GM19023 (cell line): Measurements from ENCODE around the gene BEND6.
"Not testable (repeated sequence)": the region's sequence is repeated elsewhere in the genome, so short reads cannot be mapped to it uniquely, and the experiment has no call there.

ENCODE experiments used
- ATAC-seq: cut with Tn5 transposase; IDR thresholded peaks from one replicate; pipeline ENCODE4 v1.9.1; 2021; ENCODE audit warnings: mild to moderate bottlenecking, moderate library complexity; ENCODE audit not compliant: unreplicated experiment

The BEND6 gene

GRCh38 chr6:57026001-57026400 is 71.1 kb downstream of the BEND6 start:
- no peak for ATAC-seq

DNA sequence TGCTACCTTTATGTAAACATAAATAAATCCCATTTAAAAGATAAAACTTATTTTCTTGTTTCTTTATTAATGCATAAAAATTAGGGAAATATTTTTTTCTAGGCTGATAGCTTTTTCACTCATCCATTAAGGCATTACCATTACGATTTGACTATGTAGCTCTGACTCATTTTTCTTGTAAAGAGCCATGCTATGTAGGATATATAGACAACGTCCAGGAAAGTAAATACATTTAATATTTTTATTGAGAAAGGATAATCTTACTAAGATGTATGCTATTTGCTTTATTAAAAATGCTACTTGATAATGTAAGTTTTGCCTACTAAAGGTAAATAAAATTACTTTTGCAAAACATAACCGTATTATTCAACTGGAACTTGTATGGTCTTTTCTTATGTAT is 72.4 kb downstream of the BEND6 start:
- no peak for ATAC-seq

- ATAC-seq, result no peak
These were observed 74.3 kb downstream of the BEND6 start for GRCh38 chr6:57029213-57029612.

GRCh38 chr6:57033228-57033627 is 78.3 kb downstream of the BEND6 start:
- ATAC-seq, result no peak

DNA sequence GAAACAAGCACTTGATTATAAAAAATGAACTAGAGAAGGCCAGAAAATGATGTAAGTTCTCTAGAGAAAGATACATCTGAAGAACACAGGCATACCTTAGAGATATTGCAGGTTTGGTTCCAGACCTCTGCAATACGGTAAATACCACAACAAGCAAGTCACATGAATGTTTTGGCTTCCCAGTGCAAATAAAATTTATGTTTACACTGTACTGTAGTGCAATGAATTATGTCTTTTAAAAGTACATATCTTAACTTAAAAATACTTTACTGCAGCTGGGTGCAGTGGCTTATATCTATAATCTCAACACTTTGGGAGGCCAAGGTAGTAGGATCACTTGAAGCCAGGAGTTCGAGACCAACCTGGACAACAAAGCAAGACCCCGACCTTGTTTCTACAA is 80.6 kb downstream of the BEND6 start:
- ATAC-seq, result no peak

DNA sequence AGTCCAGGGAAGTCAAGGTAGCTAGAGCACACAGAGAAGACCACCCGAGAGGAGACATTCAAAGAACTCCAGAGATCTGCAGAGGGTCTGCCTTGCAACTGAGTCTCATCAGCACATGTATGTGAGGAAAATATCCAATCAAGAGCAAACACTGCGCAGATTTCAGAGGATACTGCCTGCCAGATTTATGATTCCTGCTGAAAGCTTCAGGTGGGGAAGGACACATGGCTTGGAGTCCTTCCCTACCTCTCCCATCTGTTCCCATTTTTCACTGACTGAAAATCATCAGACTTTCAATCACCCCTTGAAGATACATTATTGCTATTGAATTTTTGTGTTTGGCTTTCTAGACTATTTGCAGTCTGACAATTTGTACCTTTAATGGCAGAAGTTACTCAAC is 84.0 kb downstream of the BEND6 start:
- ATAC-seq, result no peak

- no peak for ATAC-seq
These were observed 85.1 kb downstream of the BEND6 start for GRCh38 chr6:57040011-57040410.

DNA sequence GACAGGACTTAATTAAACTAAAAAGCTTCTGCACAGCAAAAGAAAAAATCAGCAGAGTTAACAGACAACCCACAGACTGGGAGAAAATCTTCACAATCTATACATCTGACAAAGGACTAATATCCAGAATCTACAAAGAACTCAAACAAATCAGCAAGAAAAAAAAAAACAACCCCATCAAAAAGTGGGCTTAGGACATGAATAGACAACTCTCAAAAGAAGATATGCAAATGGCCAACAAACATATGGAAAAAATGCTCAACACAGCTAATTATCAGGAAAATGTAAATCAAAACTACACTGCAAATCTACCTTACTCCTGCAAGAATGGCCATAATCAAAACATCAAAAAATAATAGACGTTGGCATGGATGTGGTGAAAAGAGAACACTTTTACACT is 89.2 kb downstream of the BEND6 start:
- ATAC-seq, result not testable (repeated sequence)

DNA sequence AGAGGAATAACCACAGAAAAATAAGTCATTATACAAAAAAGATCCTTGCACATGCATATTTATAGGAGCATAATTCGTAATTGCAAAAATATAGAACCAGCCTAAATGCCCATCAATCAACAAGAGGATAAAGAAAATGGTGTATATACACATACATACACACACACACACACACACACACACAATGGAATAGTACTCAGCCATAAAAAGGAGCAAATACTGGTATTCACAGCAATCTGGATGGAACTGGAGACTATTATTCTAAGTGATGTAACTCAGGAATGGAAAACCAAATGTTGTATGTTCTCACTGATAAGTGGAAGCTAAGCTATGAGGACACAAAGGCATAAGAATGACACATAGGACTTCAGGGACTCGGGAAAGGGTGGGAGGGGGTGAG is 89.7 kb downstream of the BEND6 start:
- no peak for ATAC-seq

DNA sequence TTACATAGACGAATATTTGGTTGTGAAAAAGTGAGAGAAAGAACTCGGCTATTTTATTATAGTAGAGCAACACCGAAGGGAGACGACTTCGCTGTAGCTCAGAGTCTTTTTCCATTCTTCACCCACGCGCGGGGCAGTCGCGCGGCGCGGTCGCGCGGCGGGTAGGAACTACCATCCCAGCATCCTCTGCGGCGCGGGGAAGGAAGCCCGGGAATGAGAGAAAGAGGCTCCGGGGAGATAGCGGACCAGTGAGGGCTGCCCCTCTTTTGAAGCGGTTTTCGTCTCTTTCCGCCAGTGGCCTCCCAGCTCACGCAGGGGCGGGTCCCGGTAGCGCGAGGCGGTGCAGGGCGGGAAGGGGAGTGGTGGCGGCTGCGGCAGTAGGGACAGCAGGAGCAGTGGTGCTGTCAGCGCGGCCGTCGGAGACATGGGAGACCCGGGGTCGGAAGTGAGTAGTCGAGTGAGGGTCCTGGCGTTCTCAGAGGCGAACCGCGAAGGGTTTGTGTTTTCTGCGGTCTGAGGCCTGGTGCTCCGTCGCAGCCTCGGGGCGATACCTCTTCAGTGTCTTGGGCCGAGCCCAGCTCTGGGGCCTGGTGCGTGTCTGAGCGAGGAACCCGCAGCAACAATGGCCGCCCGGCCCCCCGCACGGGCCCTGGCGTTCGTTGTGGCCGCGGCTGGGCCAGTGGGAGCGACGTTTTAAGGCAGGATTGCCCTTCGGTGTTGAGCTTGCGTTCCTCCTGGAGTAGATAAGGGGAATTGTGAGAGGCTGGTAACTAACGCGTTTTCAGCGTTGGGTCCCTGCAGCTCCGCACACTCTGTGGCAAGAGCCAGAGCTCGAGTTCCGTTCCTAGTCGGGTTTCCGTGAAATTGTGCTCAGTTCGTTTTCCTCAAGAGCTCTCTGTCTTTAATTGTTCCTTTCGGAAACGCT is 91.7 kb downstream of the BEND6 start, which contains the start of gene KIAA1586:
Gene KIAA1586 (plus strand): TSS at position 362 of the 925 bp plus-strand sequence. CDS start 63 bp downstream, at position 425.
- peak; percentile 97 for ATAC-seq

GRCh38 chr6:57047257-57047585 is 92.3 kb downstream of the BEND6 start:
- ATAC-seq, result peak; percentile 27

DNA sequence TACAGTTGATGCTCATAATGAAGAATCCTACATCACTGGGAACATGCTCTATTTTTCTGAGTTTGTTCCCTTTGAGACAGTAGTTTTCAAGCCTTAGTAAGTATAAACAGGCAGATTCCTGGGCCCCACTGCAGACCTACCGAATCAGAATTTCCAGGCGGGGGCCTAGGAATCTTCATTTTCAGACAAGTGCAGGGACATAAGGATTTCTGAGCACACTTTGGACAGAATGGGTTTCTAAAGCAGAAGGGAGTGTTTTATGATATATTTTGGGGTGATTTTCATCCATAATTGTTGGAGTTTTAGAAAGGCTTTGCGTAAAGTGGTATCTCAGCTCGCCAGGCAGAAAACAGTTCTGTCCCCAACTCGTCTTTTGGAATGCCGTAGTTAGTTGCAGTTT is 93.0 kb downstream of the BEND6 start:
- not testable (repeated sequence) for ATAC-seq

DNA sequence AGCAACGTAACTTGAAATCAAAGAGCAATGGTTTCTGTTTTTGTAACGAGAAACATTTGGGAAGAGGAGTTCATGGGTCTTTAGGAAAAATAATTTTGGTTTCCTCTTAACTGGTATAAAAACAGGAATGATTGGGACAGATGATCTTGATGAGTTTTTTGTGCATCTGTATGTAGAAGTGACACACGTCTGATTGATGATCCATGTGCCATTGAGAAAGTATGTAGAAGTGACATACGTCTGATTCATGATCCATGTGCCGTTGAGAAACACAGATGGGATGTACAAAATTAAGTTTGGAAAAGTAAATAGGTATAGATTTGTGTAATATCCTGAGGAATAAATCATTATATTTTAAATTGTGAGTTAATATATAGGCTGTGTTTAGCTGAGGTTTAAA is 93.7 kb downstream of the BEND6 start:
- ATAC-seq, result no peak

- ATAC-seq, result no peak
These were observed 108.9 kb downstream of the BEND6 start for GRCh38 chr6:57063847-57064246.

GRCh38 chr6:57064809-57065208 is 109.9 kb downstream of the BEND6 start:
- ATAC-seq, result no peak

DNA sequence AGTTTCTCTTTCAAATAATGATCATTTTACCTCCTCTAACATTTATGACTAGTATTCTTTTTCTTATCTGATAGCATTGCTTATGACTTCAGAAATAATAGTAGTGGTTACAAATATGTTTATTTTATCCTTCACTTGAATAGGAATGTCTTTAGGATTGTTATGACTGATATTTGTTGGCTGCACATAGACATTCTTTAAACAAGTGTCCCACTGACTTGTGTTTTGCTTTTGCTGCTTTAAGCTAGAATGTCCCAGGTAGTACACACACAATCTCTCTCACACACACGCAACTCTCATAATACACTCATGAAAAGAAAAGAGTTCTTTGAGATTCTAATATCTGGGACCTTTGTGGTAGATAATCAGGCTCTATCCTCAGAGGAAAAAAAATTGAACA is 113.2 kb downstream of the BEND6 start:
- ATAC-seq, result no peak

GRCh38 chr6:57069228-57069627 is 114.3 kb downstream of the BEND6 start:
- no peak for ATAC-seq

DNA sequence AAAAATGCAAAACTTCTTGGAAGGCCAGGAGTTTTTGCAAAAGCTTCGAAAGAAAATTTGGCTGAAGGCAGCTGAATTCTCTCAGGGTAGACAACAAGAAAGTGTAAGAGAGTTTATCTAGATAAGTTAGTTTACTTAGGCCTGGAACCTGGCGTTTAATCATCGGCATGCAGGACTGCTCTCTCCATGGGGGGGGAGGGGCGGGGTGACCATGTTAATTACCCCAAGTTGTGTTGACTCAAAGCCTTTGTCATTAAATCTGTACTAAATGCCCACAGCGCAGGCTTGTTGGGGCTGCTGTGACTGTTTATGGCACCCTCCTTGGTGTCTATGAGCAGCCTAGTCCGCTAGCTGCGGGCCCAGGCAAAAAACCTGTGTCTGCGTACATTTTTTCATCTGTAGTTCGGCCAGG is 115.0 kb downstream of the BEND6 start:
- no peak for ATAC-seq

GRCh38 chr6:57072108-57072507 is 117.2 kb downstream of the BEND6 start:
- no peak for ATAC-seq

GRCh38 chr6:57074383-57074782 is 119.5 kb downstream of the BEND6 start:
- ATAC-seq, result no peak

GRCh38 chr6:57075092-57075491 is 120.2 kb downstream of the BEND6 start:
- ATAC-seq, result no peak
